Ishikawa (cell line): ENCODE measurements around the gene SETBP1.

Source experiments
- CREB1 ChIP-seq: IDR thresholded peaks from 2 replicates; pipeline ENCODE4 v1.6.1; 2012; ENCODE audit warnings: low read depth
- EGR1 ChIP-seq: IDR thresholded peaks from 2 replicates; pipeline ENCODE4 v1.6.1; 2012
- EP300 ChIP-seq: IDR thresholded peaks from 2 replicates; pipeline ENCODE4 v1.6.1; 2012; ENCODE audit warnings: borderline replicate concordance
- FOXM1 ChIP-seq: IDR thresholded peaks from 2 replicates; pipeline ENCODE4 v1.6.1; 2012; ENCODE audit warnings: low read depth, borderline replicate concordance
- MAX ChIP-seq: IDR thresholded peaks from 2 replicates; pipeline ENCODE4 v1.6.1; 2012
- NFIC ChIP-seq: IDR thresholded peaks from 2 replicates; pipeline ENCODE4 v1.6.1; 2012
- RAD21 ChIP-seq: IDR thresholded peaks from 2 replicates; pipeline ENCODE4 v1.6.1; 2012; ENCODE audit warnings: low read depth
- REST ChIP-seq: IDR thresholded peaks from 2 replicates; pipeline ENCODE4 v1.6.1; 2012; ENCODE audit warnings: low read depth, mild to moderate bottlenecking
- TAF1 ChIP-seq: IDR thresholded peaks from 2 replicates; pipeline ENCODE4 v1.6.1; 2012; ENCODE audit warnings: low read depth, mild to moderate bottlenecking
- TEAD4 ChIP-seq: IDR thresholded peaks from 2 replicates; pipeline ENCODE4 v1.6.1; 2012
- USF1 ChIP-seq: IDR thresholded peaks from 2 replicates; pipeline ENCODE4 v1.6.1; 2012
- YY1 ChIP-seq: IDR thresholded peaks from 2 replicates; pipeline ENCODE4 v1.6.1; 2012; ENCODE audit warnings: low read depth

GRCh38 chr18:44903327-44903726 is 222.6 kb downstream of the SETBP1 start:
- TF ChIP-seq CREB1 (no peak), REST (no peak), TAF1 (no peak), EGR1 (no peak), RAD21 (no peak), YY1 (no peak), USF1 (no peak), TEAD4 (no peak), MAX (no peak), EP300 (no peak), NFIC (no peak), FOXM1 (no peak)
